Measurements from ENCODE around the gene ENKD1.

Gene ENKD1

DNA sequence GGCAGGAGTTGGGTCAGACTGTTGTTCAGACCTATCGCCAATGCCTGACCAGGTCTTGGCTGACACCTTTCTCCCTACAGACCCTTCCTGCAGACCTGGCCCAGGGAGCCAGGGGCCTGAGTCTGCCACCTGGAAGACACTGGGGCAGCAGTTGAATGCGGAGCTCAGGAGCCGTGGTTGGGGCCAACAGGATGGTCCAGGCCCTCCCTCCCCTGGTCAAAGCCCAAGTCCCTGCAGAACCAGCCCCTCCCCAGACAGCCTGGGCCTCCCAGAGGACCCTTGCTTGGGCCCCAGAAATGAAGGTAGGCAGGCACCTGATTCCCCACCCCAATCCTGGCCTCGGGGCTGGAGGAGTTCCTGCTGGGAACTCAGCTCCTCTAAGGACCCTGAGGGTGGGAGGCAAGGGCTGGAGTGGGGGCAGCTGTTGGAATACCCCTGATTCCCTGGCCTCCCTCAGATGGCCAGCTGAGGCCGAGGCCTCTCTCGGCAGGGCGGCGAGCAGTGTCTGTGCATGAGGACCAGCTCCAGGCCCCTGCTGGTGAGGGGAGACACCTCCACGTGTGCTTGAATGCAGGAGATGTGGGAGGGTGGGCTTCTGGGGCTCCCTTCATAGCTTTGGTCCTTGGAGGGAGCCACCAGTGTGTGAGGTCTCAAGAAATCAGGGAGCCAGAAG, 10.1 kb downstream of the ENKD1 start:
- H3K4me3 ChIP-seq (replicated peaks in 1 of 2; ENCODE audit: low read depth in 2 of 2, low read length in 2 of 2): no peak overlapping the region
- DNase-seq (ENCODE audit: low read depth in 2 of 2): no peak
- no peak for TF ChIP-seq CTCF (IDR thresholded peaks at IDR 0.05; ENCODE audit: low read depth, low read length)

- no peak for TF ChIP-seq CTCF (IDR thresholded peaks at IDR 0.05; ENCODE audit: low read depth, low read length)
- H3K4me3 ChIP-seq (replicated peaks in 1 of 2; ENCODE audit: low read depth in 2 of 2, low read length in 2 of 2): no peak overlapping the region
- DNase-seq (ENCODE audit: low read depth in 2 of 2): no peak
These were observed 11.2 kb downstream of the ENKD1 start for GRCh38 chr16:67655363-67655762.

- H3K4me3 ChIP-seq (replicated peaks in 1 of 2; ENCODE audit: low read depth in 2 of 2, low read length in 2 of 2): no peak overlapping the region
- TF ChIP-seq CTCF (IDR thresholded peaks at IDR 0.05; ENCODE audit: low read depth, low read length): no peak
- no peak for DNase-seq (ENCODE audit: low read depth in 2 of 2)
These were observed 12.1 kb downstream of the ENKD1 start for GRCh38 chr16:67654403-67654911.

- TF ChIP-seq CTCF (IDR thresholded peaks at IDR 0.05; ENCODE audit: low read depth, low read length): no peak
These were observed 12.7 kb downstream of the ENKD1 start for GRCh38 chr16:67653789-67654402.

GRCh38 chr16:67653128-67653788, 13.3 kb downstream of the ENKD1 start:
- H3K4me3 ChIP-seq (replicated peaks in 1 of 2; ENCODE audit: low read depth in 2 of 2, low read length in 2 of 2): peak overlapping the region; percentile 46 to 53
- DNase-seq (ENCODE audit: low read depth in 2 of 2): no peak
- no peak for TF ChIP-seq CTCF (IDR thresholded peaks at IDR 0.05; ENCODE audit: low read depth, low read length)

More at GRCh38 chr16:67653789-67654402, 12.7 kb downstream of the ENKD1 start:
- no peak for DNase-seq (ENCODE audit: low read depth in 2 of 2)
- peak overlapping the region in 1 of 2 donors; percentile 43 for H3K4me3 ChIP-seq (replicated peaks in 1 of 2; ENCODE audit: low read depth in 2 of 2, low read length in 2 of 2)

DNA sequence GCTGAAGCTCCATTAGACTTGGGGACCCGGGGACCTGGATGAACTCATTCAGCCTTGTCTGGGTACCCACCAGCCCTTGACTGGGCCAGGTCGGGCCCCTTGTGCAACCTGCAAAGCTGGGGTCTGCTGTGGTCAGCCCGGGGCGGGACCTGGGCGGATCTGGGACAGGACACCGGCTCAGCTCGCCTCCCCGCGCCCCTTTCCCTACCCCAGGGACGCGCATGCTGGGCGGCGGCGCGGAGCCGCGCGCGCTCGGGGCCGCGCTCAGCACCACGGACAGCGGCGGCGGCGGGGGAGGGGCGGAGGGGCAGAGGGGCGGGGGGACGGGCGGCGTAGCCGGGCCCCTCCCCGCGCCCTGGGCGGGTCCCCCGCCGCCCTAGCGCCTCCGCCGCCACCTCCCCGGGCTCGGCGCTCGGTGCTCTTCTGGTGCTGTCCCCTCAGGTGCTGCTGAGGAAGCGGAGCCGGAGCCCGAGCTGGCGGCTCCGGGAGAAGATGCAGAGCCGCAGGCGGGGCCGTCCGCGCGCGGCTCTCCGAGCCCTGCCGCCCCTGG, 13.9 kb downstream of the ENKD1 start:
- peak overlapping the region; percentile 19 to 46 for H3K4me3 ChIP-seq (replicated peaks in 1 of 2; ENCODE audit: low read depth in 2 of 2, low read length in 2 of 2)
- no peak for TF ChIP-seq CTCF (IDR thresholded peaks at IDR 0.05; ENCODE audit: low read depth, low read length)
- DNase-seq (ENCODE audit: low read depth in 2 of 2): no peak

Measured in cardiac fibroblast (primary cell).